ENCODE results near the gene GABPB1. TPM values are rescaled to one million over a fixed set of nuclear protein-coding genes. Genes with fewer than 3 reads are reported as not detected.

GABPB1 gene
- total RNA-seq, 1 experiment from 2014 or later: 35.3 TPM

DNA sequence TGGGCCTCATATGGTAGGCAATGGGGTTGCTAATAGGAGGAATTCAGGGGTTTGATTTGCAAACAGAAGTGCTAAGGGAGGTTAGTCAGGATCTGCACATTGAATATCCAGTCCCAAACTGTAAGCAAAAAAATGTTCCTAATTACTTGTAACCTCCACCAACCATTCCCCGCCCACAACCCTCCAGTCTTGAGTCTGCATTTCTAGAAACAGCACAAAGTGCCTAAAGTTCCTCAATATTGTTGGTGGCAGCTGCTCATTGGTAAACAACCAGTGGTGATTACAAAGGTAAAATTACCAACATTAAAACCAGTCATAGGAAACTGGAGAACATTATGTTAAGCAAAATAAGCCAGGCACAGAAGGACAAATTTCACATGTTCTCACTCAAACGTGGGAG lies 108.4 kb downstream of the GABPB1 start:
- DNase-seq (ENCODE audit: low spot score): no peak
- TF ChIP-seq, protein P1, sequence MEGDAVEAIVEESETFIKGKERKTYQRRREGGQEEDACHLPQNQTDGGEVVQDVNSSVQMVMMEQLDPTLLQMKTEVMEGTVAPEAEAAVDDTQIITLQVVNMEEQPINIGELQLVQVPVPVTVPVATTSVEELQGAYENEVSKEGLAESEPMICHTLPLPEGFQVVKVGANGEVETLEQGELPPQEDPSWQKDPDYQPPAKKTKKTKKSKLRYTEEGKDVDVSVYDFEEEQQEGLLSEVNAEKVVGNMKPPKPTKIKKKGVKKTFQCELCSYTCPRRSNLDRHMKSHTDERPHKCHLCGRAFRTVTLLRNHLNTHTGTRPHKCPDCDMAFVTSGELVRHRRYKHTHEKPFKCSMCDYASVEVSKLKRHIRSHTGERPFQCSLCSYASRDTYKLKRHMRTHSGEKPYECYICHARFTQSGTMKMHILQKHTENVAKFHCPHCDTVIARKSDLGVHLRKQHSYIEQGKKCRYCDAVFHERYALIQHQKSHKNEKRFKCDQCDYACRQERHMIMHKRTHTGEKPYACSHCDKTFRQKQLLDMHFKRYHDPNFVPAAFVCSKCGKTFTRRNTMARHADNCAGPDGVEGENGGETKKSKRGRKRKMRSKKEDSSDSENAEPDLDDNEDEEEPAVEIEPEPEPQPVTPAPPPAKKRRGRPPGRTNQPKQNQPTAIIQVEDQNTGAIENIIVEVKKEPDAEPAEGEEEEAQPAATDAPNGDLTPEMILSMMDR (conservative IDR thresholded peaks at IDR 0.05; ENCODE audit: low read depth, low read length): no peak
- TF ChIP-seq EZH2 (IDR thresholded peaks at IDR 0.05; ENCODE audit: borderline replicate concordance, low read depth, low read length, poor library complexity, severe bottlenecking): no peak
- Histone ChIP-seq H3K27me3 (replicated peaks; ENCODE audit: insufficient read depth, low read depth, low read length, poor library complexity) (no peaks in the 10 kb centered on the region), H3K4me3 (ENCODE audit: low read depth, low read length, poor library complexity, severe bottlenecking) (no peak overlapping the region), H3K4me1 (ENCODE audit: insufficient read depth, low read length, poor library complexity, severe bottlenecking) (no peaks in the 10 kb centered on the region), H3K27ac (ENCODE audit: low read depth, low read length, poor library complexity, severe bottlenecking) (no peak overlapping the region), H3K36me3 (ENCODE audit: insufficient read depth, low read length, poor library complexity, severe bottlenecking) (no peaks in the 10 kb centered on the region), H3K9me3 (ENCODE audit: low read depth, low read length, poor library complexity, severe bottlenecking) (no peaks in the 10 kb centered on the region)
- ChIA-PET POLR2A (ENCODE audit: low non-redundant PET) (no interaction called here), CTCF (no interaction called here)
- intact Hi-C loops (cut with micrococcal nuclease; ENCODE audit: unreplicated experiment): no loop called here
- BruUV-seq (replicated peaks): no TSS peak

DNA sequence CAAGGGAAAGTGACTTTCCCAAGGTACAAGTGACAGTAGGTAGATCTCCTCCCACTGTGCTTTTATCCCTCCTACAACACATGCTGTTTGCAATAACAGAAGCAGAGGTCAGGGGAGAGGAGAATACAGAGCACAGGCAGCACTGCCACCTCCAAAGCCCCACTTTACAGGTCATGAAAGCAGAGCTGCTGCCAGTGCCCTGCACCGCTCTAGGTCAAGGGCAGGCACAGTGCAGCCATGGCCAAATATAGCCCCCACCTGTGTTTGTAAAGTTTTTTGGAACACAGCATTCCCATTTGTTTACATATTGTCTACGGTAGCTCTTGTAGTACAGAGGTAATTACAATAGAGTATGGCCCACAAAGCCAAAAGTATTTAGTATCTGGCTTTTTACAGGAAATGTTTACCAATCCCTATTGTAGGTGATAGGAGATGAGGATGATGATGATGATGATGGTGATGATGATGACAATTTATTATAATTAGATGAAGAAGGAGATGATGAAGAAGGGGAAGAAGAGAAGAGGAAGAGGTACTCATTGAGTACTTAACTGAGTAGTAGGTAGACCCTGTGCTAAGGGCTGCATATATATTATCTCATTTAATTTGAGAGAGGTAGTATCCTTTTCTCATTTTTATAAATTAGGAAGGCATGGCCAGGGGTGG lies 109.9 kb downstream of the GABPB1 start:
- H3K27me3 ChIP-seq (replicated peaks; ENCODE audit: insufficient read depth, low read depth, low read length, poor library complexity): no peaks in the 10 kb centered on the region
- H3K4me3 ChIP-seq (ENCODE audit: low read depth, low read length, poor library complexity, severe bottlenecking): no peak overlapping the region
- no peaks in the 10 kb centered on the region for H3K9me3 ChIP-seq (ENCODE audit: low read depth, low read length, poor library complexity, severe bottlenecking)
- H3K4me1 ChIP-seq (ENCODE audit: insufficient read depth, low read length, poor library complexity, severe bottlenecking): no peaks in the 10 kb centered on the region
- no peaks in the 10 kb centered on the region for H3K36me3 ChIP-seq (ENCODE audit: insufficient read depth, low read length, poor library complexity, severe bottlenecking)
- no TSS peak for BruUV-seq (replicated peaks)
- POLR2A ChIA-PET (ENCODE audit: low non-redundant PET): no interaction called here
- no peak for TF ChIP-seq EZH2 (IDR thresholded peaks at IDR 0.05; ENCODE audit: borderline replicate concordance, low read depth, low read length, poor library complexity, severe bottlenecking)
- TF ChIP-seq, protein P1 (conservative IDR thresholded peaks at IDR 0.05; ENCODE audit: low read depth, low read length): no peak
- CTCF ChIA-PET: no interaction called here
- intact Hi-C loops (cut with micrococcal nuclease; ENCODE audit: unreplicated experiment): no loop called here
- DNase-seq (ENCODE audit: low spot score): no peak
- no peak overlapping the region for H3K27ac ChIP-seq (ENCODE audit: low read depth, low read length, poor library complexity, severe bottlenecking)

DNA sequence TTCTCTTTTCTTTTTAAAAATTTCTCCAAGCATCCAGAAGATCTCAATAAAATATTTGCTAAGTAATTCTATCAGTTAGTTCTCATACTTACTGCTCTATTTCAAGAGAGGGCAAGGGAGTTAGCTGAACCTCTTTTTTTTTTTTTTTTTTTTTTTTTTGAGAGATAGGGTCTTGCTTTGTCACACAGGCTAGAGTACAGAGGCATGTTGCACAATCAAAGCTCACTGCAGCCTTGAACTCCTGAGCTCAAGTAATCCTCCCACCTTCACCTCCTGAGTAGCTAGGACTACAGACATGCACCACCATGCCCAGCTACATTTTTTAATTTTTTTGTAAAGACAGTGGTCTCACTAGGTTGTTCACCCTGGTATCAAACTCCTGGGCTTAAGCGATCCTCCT lies 110.8 kb downstream of the GABPB1 start:
- Histone ChIP-seq H3K9me3 (ENCODE audit: low read depth, low read length, poor library complexity, severe bottlenecking) (no peaks in the 10 kb centered on the region), H3K4me3 (ENCODE audit: low read depth, low read length, poor library complexity, severe bottlenecking) (no peak overlapping the region), H3K27me3 (replicated peaks; ENCODE audit: insufficient read depth, low read depth, low read length, poor library complexity) (no peaks in the 10 kb centered on the region), H3K36me3 (ENCODE audit: insufficient read depth, low read length, poor library complexity, severe bottlenecking) (no peaks in the 10 kb centered on the region), H3K4me1 (ENCODE audit: insufficient read depth, low read length, poor library complexity, severe bottlenecking) (no peaks in the 10 kb centered on the region), H3K27ac (ENCODE audit: low read depth, low read length, poor library complexity, severe bottlenecking) (no peak overlapping the region)
- intact Hi-C loops (cut with micrococcal nuclease; ENCODE audit: unreplicated experiment): no loop called here
- CTCF ChIA-PET: no interaction called here
- TF ChIP-seq, protein P1 (conservative IDR thresholded peaks at IDR 0.05; ENCODE audit: low read depth, low read length): no peak
- TF ChIP-seq EZH2 (IDR thresholded peaks at IDR 0.05; ENCODE audit: borderline replicate concordance, low read depth, low read length, poor library complexity, severe bottlenecking): no peak
- BruUV-seq (replicated peaks): no TSS peak
- DNase-seq (ENCODE audit: low spot score): no peak
- POLR2A ChIA-PET (ENCODE audit: low non-redundant PET): no interaction called here
